ENCODE measurements around the gene EPB41L5.

EPB41L5 gene

GRCh38 chr2:120227111-120227991 lies 214.5 kb downstream of the EPB41L5 start:
- no peak for DNase-seq

- DNase-seq = no peak
Measured at GRCh38 chr2:120228503-120228902, 215.6 kb downstream of the EPB41L5 start.
